ENCODE results near the gene SORCS1. TPM values are rescaled to one million over a fixed set of nuclear protein-coding genes. Genes with fewer than 3 reads are reported as not detected.

The SORCS1 gene
- total and polyA plus RNA-seq, 4 donors: 0.08 to 0.21 (median 0.09) TPM; not detected in 1

DNA sequence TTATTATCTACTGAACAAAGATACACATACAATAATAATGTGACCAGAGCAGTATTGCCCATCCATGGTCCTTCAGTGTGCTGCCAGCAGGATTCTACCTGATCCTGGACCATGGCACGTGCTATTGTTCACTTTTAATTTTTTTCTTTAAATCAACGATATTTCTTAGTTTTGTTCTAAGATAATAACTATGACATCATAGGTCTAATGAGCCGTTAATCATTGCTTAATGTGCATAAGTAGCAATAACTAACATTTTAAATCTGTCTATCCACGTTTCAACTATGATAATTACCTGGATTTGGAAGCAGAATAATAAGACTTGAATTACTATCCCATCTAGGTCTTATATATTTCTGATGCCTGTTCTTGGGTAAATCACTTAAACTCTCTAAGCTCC lies 253.8 kb downstream of the SORCS1 start:
- no peaks in the 10 kb centered on the region for H3K36me3 ChIP-seq (ENCODE audit: control insufficient read depth in 4 of 4, insufficient read depth in 3 of 4, low read depth in 1 of 4, low read length in 3 of 4)
- peaks cover 0 to 1% (median 0%) of the 10 kb centered on the region in 4 donors for H3K4me1 ChIP-seq (ENCODE audit: control insufficient read depth in 4 of 4, insufficient read depth in 4 of 4, low read length in 3 of 4)
- TF ChIP-seq, protein P1, sequence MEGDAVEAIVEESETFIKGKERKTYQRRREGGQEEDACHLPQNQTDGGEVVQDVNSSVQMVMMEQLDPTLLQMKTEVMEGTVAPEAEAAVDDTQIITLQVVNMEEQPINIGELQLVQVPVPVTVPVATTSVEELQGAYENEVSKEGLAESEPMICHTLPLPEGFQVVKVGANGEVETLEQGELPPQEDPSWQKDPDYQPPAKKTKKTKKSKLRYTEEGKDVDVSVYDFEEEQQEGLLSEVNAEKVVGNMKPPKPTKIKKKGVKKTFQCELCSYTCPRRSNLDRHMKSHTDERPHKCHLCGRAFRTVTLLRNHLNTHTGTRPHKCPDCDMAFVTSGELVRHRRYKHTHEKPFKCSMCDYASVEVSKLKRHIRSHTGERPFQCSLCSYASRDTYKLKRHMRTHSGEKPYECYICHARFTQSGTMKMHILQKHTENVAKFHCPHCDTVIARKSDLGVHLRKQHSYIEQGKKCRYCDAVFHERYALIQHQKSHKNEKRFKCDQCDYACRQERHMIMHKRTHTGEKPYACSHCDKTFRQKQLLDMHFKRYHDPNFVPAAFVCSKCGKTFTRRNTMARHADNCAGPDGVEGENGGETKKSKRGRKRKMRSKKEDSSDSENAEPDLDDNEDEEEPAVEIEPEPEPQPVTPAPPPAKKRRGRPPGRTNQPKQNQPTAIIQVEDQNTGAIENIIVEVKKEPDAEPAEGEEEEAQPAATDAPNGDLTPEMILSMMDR (IDR thresholded peaks at IDR 0.05; ENCODE audit: low read depth, low read length, missing input control): no peak
- TF ChIP-seq GABPA (IDR thresholded peaks at IDR 0.05 in 1 of 2, conservative IDR thresholded peaks at IDR 0.05 in 1 of 2) (no peak), NR2F2 (IDR thresholded peaks at IDR 0.05) (no peak), FOXA1 (IDR thresholded peaks at IDR 0.05) (no peak), JUND (IDR thresholded peaks at IDR 0.05) (no peak), RXRA (IDR thresholded peaks at IDR 0.05) (no peak), FOXA2 (IDR thresholded peaks at IDR 0.05) (no peak), TAF1 (conservative IDR thresholded peaks at IDR 0.05) (no peak), EGR1 (IDR thresholded peaks at IDR 0.05; ENCODE audit: low read depth in 2 of 2) (no peak)
- TF ChIP-seq, protein P2, sequence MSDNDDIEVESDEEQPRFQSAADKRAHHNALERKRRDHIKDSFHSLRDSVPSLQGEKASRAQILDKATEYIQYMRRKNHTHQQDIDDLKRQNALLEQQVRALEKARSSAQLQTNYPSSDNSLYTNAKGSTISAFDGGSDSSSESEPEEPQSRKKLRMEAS (IDR thresholded peaks at IDR 0.05): no peak
- TF ChIP-seq, protein P3, sequence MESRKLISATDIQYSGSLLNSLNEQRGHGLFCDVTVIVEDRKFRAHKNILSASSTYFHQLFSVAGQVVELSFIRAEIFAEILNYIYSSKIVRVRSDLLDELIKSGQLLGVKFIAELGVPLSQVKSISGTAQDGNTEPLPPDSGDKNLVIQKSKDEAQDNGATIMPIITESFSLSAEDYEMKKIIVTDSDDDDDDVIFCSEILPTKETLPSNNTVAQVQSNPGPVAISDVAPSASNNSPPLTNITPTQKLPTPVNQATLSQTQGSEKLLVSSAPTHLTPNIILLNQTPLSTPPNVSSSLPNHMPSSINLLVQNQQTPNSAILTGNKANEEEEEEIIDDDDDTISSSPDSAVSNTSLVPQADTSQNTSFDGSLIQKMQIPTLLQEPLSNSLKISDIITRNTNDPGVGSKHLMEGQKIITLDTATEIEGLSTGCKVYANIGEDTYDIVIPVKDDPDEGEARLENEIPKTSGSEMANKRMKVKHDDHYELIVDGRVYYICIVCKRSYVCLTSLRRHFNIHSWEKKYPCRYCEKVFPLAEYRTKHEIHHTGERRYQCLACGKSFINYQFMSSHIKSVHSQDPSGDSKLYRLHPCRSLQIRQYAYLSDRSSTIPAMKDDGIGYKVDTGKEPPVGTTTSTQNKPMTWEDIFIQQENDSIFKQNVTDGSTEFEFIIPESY (IDR thresholded peaks at IDR 0.05): no peak
- H3K4me3 ChIP-seq (ENCODE audit: low read depth in 1 of 3, low read length in 3 of 3): no peak overlapping the region
- no peak overlapping the region for H3K9ac ChIP-seq (ENCODE audit: low read depth in 1 of 2, low read length in 2 of 2)
- WGBS: 84% methylated on average over 4 of the region's 4 CpGs
- no peaks in the 10 kb centered on the region for H3K27me3 ChIP-seq (ENCODE audit: control insufficient read depth in 4 of 4, insufficient read depth in 4 of 4, low read length in 3 of 4)
- no peak for DNase-seq (ENCODE audit: low spot score)
- no peak overlapping the region for H3K27ac ChIP-seq (ENCODE audit: low read depth in 1 of 2, low read length in 2 of 2)
- no peaks in the 10 kb centered on the region for H3K9me3 ChIP-seq (ENCODE audit: control insufficient read depth in 4 of 4, low read length in 3 of 4)

DNA sequence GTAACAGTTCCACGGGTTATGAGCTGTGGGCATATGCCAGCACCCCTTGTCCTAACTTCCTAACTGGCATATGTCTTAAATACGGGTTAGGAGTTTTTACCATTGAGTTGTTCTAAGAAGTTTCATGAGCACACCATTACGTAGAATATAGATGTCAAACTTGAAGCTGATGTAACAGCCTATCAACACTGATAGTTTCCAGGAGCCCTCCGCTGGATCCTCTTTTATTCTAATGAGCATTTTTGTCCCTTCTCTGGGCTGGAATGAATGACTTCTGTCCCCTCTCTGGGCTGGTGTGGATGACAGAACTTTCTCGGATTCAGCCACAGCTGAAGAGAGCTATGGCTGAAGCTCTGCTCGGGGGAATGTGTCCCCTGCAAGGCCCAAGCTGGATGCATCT lies 256.3 kb downstream of the SORCS1 start:
- Histone ChIP-seq H3K36me3 (ENCODE audit: control insufficient read depth in 4 of 4, insufficient read depth in 3 of 4, low read depth in 1 of 4, low read length in 3 of 4) (no peaks in the 10 kb centered on the region), H3K4me1 (ENCODE audit: control insufficient read depth in 4 of 4, insufficient read depth in 4 of 4, low read length in 3 of 4) (no peaks in the 10 kb centered on the region), H3K4me3 (ENCODE audit: low read depth in 1 of 3, low read length in 3 of 3) (no peak overlapping the region), H3K27ac (ENCODE audit: low read depth in 1 of 2, low read length in 2 of 2) (no peak overlapping the region), H3K9ac (ENCODE audit: low read depth in 1 of 2, low read length in 2 of 2) (no peak overlapping the region), H3K9me3 (ENCODE audit: control insufficient read depth in 4 of 4, low read length in 3 of 4) (no peaks in the 10 kb centered on the region), H3K27me3 (ENCODE audit: control insufficient read depth in 4 of 4, insufficient read depth in 4 of 4, low read length in 3 of 4) (no peaks in the 10 kb centered on the region)
- 95% methylated on average over 6 of the region's 6 CpGs for WGBS
- no peak for DNase-seq (ENCODE audit: low spot score)
- TF ChIP-seq FOXA1 (IDR thresholded peaks at IDR 0.05): no peak
- no peak for TF ChIP-seq HNF4A (conservative IDR thresholded peaks at IDR 0.05)
- TF ChIP-seq, protein P4, sequence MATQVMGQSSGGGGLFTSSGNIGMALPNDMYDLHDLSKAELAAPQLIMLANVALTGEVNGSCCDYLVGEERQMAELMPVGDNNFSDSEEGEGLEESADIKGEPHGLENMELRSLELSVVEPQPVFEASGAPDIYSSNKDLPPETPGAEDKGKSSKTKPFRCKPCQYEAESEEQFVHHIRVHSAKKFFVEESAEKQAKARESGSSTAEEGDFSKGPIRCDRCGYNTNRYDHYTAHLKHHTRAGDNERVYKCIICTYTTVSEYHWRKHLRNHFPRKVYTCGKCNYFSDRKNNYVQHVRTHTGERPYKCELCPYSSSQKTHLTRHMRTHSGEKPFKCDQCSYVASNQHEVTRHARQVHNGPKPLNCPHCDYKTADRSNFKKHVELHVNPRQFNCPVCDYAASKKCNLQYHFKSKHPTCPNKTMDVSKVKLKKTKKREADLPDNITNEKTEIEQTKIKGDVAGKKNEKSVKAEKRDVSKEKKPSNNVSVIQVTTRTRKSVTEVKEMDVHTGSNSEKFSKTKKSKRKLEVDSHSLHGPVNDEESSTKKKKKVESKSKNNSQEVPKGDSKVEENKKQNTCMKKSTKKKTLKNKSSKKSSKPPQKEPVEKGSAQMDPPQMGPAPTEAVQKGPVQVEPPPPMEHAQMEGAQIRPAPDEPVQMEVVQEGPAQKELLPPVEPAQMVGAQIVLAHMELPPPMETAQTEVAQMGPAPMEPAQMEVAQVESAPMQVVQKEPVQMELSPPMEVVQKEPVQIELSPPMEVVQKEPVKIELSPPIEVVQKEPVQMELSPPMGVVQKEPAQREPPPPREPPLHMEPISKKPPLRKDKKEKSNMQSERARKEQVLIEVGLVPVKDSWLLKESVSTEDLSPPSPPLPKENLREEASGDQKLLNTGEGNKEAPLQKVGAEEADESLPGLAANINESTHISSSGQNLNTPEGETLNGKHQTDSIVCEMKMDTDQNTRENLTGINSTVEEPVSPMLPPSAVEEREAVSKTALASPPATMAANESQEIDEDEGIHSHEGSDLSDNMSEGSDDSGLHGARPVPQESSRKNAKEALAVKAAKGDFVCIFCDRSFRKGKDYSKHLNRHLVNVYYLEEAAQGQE (IDR thresholded peaks at IDR 0.05): no peak
- TF ChIP-seq, protein P2 (IDR thresholded peaks at IDR 0.05): no peak
- TF ChIP-seq SP1 (IDR thresholded peaks at IDR 0.05): no peak
- no peak for TF ChIP-seq YY1 (IDR thresholded peaks at IDR 0.05)
- TF ChIP-seq JUND (IDR thresholded peaks at IDR 0.05): no peak
- TF ChIP-seq TAF1 (conservative IDR thresholded peaks at IDR 0.05): no peak
- TF ChIP-seq, protein P3 (IDR thresholded peaks at IDR 0.05): no peak
- no peak for TF ChIP-seq NR2F2 (IDR thresholded peaks at IDR 0.05)
- no peak for TF ChIP-seq FOXA2 (IDR thresholded peaks at IDR 0.05)
- TF ChIP-seq RXRA (IDR thresholded peaks at IDR 0.05): no peak
- TF ChIP-seq RAD21 (IDR thresholded peaks at IDR 0.05): no peak
- no peak for TF ChIP-seq GABPA (IDR thresholded peaks at IDR 0.05 in 1 of 2, conservative IDR thresholded peaks at IDR 0.05 in 1 of 2)
- TF ChIP-seq ATF3 (IDR thresholded peaks at IDR 0.05): no peak
